SU-DHL-6 (cell line): ENCODE measurements around the gene MRGPRX2.

Experiments used
- CTCF ChIP-seq: fragments of 200-600 bp; sonication (generic); IDR thresholded peaks from one replicate; pipeline ENCODE4 v1.5.1; 2017; ENCODE audit warnings: antibody characterized with exemption, mild to moderate bottlenecking, low read length, moderate library complexity; ENCODE audit not compliant: insufficient read depth, poor library complexity, severe bottlenecking
- EZH2phosphoT487 ChIP-seq: fragments of 200-600 bp; sonication (generic), shearing (Covaris generic); conservative IDR thresholded peaks from 2 replicates; pipeline ENCODE4 v1.6.1; 2018; ENCODE audit warnings: mild to moderate bottlenecking, antibody characterized with exemption, low read length, moderate library complexity, mixed read lengths

GRCh38 chr11:19088791-19089190, 28.3 kb upstream of the MRGPRX2 start:
- TF ChIP-seq CTCF = no peak
- no peak for TF ChIP-seq EZH2phosphoT487
